ENCODE data around the gene DNAJB5.
A peak's percentile ranks its signal among the peaks of the same experiment; 100 is the strongest.
"Not testable (repeated sequence)": the region's sequence is repeated elsewhere in the genome, so short reads cannot be mapped to it uniquely, and the experiment has no call there.

DNAJB5 gene

GRCh38 chr9:34989003-34989945 is at the start of gene DNAJB5:
TSS of gene DNAJB5 (plus strand) at chr9:34989745. CDS start at chr9:34990631, 886 bp downstream.
- peak; percentile 85 to 89 for DNase-seq (ENCODE audit: low read depth in 2 of 2)

DNA sequence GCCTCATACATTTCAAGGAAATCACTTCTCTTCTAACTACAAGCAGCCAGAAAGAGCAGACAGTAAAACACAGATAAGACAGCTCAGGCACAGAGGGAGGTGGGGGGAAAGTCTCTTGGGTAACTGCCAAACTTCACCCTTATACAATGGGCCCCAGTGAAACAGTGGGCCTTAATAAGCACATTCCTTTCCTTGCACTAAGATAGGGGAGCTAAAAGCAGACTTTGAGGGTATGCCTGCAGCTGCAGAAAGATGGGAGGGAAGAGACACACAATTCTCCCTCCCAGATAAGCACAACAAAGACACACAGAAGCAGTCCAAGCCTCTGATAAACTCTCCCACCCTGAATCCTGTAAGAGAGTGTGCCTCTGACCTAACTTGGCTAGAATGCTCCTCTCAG is 49.6 kb upstream of the DNAJB5 start:
- not testable (repeated sequence) for DNase-seq (ENCODE audit: low read depth in 2 of 2)

DNA sequence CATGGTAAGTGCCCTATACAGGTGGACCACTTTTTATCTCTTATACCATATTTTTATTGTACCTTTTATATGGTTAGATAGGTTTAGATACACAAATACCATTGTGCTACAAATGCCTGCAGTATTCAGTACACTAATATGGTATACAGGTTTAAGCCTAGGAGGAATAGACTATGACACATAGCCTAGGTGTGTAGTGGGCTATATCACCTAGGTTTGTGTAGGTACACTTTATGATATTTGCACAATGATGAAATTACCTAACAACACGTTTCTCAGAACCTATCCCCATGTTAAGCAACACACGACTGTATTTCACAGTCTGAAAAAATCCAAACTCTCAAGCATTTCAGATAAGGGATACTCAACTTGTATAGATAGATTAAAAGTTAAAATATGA is 41.1 kb upstream of the DNAJB5 start:
- DNase-seq (ENCODE audit: low read depth in 2 of 2): no peak

GRCh38 chr9:34954225-34954624 is 35.3 kb upstream of the DNAJB5 start:
- DNase-seq (ENCODE audit: low read depth in 2 of 2): no peak

GRCh38 chr9:34956066-34956465 is 33.5 kb upstream of the DNAJB5 start:
- DNase-seq (ENCODE audit: low read depth in 2 of 2): not testable (repeated sequence)

- no peak for DNase-seq (ENCODE audit: low read depth in 2 of 2)
Observed at GRCh38 chr9:34956648-34957047, 32.9 kb upstream of the DNAJB5 start.

- no peak for DNase-seq (ENCODE audit: low read depth in 2 of 2)
Observed at GRCh38 chr9:34957492-34958410, 31.8 kb upstream of the DNAJB5 start, which contains the start of gene PHF24. TSS of gene PHF24 (plus strand) at chr9:34958285. CDS start at chr9:34971299, 13,014 bp downstream.

DNA sequence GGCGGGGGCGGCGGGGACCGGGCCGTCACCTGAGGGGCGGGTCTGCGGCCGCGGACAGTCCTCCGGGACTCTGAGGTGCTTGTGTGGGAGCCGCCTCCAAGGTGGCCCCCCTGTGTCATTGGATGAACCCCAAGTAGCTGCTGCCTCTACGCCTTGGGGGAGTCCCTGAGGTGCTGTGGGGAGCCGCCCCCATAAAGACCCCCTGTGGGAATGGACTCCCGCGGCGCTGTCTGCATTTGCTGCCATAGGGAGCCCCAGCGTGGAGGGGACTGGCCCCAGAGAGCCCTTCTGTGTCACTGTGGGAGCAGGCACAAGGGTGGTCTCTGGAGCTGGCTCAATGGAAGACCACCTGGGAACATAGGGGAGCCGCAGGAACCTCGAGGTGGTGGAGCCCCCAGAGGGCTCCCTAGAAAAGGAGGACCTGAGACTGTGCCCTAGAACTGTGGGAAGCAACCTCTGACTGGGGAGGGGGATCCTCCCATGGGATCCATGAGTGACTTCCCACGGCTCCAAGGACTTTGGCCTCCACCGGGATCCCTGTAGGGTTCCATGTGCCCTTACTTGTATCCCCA is 31.0 kb upstream of the DNAJB5 start:
- DNase-seq (ENCODE audit: low read depth in 2 of 2): no peak

DNA sequence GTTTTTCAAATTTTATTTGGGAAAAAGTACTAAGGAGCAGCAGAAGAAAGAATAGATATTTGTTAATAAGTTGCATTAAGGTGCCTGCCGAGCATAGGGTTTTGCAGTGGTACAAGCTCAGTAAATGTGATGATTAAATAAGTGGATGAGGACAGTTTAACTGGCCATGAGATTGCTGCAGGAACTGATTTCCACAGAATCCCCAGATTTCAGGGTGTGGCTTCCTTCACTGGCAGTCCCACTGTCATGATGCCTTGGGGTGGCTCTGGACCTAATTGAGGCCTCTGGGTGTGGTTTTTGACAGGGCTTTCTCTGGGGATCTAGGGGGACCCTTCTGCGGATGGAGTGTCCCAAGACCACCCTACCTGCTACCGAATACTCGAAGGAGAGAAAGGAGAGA is 30.1 kb upstream of the DNAJB5 start:
- no peak for DNase-seq (ENCODE audit: low read depth in 2 of 2)

DNA sequence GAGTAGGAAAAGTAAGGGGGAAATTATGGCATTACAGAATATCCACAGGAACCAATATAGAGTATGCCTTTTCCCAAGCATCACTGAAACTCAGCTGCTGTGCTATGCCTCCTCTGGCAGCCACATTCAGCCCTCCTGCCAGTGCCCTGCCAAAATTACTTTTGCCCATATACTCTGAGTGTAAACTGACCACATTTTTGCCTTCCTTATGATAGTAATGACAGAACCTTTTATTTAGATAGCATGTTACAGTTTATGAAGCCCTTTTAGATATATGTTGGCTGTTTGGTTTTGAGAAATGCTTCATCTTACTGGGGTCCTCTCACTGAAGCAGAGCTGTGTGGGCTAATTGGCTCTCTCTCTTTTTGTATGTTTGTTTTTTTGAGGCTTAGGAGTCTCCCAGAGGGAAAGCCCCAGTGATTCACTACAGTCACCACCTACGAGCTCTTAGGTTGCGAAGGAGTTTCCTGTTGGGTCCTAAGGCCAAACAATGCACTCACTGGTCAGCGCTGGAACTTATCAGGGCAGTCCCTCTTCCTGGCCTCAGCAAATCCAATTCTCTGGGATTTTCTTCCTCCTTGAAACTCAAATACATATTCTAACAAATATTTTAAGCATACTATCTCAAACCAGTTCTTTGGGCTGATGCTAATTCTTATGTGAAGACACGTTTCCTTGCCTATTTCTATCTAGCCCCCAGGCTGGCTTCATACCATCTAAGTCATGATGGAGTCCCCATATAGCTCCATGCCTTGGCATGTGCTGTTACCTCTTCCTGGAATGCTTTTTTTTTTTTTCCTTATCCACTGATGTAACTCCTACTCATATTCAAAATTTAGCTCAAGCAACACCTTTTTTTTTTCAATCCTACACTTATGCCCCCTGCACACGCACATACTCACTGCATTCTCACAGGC is 27.7 kb upstream of the DNAJB5 start:
- DNase-seq (ENCODE audit: low read depth in 2 of 2): no peak

GRCh38 chr9:34962546-34962945 is 27.0 kb upstream of the DNAJB5 start:
- DNase-seq (ENCODE audit: low read depth in 2 of 2): no peak

- no peak for DNase-seq (ENCODE audit: low read depth in 2 of 2)
Observed at GRCh38 chr9:34963552-34963951, 26.0 kb upstream of the DNAJB5 start.

GRCh38 chr9:34964458-34964857 is 25.1 kb upstream of the DNAJB5 start:
- no peak for DNase-seq (ENCODE audit: low read depth in 2 of 2)

DNA sequence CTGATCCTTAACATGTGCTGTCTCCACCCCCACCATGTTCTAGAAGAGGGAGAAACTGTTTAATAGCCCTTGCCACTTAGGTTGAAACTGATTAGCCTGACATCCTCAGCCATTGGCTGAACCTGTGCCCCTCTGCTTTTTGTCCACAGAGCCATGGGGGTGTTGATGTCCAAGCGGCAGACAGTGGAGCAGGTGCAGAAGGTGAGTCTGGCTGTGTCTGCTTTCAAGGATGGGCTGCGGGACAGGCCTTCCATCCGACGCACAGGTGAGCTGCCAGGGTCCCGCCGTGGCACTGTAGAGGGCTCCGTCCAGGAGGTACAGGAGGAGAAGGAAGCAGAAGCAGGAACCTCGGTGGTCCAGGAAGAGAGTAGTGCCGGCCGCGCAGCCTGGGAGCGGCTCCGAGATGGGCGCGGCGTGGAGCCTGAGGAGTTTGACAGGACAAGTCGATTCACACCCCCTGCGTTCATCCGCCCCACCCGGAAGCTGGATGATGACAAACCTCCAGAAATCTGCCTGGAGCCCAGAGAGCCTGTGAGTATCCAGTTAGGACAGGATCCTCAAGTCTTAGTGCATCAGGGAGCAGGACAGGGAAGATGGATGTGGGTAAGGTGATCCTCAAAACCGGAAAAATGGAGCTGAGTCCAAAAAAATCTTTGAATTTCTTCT is 18.3 kb upstream of the DNAJB5 start:
- DNase-seq (ENCODE audit: low read depth in 2 of 2): no peak

- no peak for DNase-seq (ENCODE audit: low read depth in 2 of 2)
Observed at GRCh38 chr9:34974664-34975063, 14.9 kb upstream of the DNAJB5 start.

DNA sequence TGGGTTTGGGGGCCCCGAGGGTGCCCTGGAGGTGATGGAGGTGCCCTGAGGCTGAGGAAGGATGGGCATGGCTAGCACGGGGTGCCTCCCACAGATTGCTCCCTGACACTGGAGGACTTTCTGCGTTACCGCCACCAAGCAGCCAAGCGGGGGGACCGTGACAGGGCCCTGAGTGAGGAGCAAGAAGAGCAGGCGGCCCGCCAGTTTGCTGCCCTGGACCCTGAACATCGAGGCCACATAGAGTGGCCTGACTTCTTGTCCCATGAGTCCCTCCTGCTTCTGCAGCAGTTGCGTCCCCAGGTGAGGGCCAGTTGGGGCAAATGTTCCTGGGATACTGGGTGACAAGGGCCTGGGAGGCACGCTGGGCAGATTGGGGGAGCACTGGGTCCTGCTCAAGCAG is 13.1 kb upstream of the DNAJB5 start:
- DNase-seq (ENCODE audit: low read depth in 2 of 2): no peak

GRCh38 chr9:34976992-34977391 is 12.6 kb upstream of the DNAJB5 start:
- DNase-seq (ENCODE audit: low read depth in 2 of 2): no peak

DNA sequence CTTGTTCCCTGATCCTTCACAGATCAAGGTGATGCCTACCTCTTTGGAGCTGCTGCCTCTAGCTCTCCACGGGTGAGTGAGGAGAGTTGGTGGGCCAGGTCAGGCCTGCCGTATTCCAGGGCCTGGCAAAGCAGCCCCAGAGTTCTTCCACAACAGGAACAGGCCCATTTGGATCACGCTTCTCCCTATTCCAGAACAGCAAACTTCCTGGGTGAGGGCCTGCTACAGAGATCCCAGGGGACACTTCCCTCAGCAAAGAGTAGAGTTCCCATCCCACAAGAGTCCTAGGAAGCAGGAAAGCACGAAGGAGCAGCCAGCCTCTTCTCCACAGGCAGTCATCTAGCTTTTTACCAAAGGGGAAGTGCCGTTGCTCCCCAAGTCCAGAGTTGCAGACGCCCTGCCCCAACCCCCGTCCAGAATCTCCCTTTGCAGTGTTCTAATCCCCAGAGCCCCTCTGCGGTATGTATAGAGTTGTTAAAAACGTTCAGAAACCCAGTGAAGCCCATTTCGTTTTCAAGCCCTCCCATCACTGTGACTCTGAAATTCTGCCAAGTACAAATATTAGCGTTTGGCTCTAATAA is 9.3 kb upstream of the DNAJB5 start:
- no peak for DNase-seq (ENCODE audit: low read depth in 2 of 2)

DNA sequence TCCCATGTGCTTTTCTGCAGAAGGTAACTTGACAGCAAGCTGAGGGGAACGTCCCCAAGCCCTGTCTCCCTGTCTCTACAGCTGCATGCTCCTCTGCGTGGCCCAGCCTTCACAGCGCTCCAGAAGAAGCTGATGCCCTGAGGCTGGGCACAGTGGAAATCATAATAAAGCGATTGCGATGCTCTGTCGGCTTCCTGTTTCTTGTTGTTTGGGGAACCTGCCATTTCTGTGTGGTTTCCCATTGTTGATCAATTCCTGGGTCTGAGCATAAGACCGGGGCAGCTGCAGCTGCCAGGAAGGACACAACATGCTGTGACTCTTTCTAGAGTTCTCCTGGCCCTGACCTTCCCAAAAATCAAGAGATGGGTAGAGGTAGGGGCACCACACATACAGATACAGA is 7.2 kb upstream of the DNAJB5 start:
- no peak for DNase-seq (ENCODE audit: low read depth in 2 of 2)

DNA sequence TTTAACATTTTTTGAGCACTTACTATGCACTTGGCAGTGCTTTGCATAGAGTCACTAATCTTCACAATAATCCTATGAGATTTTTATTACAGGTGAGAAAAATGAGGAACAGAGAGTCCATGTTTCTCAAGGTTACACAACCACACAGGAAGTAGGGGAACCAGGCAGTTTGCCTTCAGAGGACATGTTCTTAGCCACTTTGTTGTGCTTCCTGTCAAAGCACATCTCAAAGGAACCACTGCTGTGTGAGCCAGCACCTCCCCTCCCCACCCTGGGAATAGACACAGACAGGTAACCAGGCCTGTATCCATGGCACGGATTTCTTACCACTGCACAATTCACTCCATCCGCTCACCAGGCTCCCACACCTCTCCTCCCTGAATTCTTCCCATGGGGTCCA is 6.3 kb upstream of the DNAJB5 start:
- DNase-seq (ENCODE audit: low read depth in 2 of 2): no peak
